ENCODE measurements around the gene PTPRCAP. TPM values are rescaled to one million over a fixed set of nuclear protein-coding genes. Genes with fewer than 3 reads are reported as not detected.
A peak's percentile ranks its signal among the peaks of the same experiment; 100 is the strongest.

Gene PTPRCAP
- total and polyA plus RNA-seq, 10 of the 15 experiments (the other 5 are each of a cell fraction or from before 2014, with no cell fraction given), result 4.7 to 266 (median 125) TPM

- H4K20me1 ChIP-seq (ENCODE audit: control insufficient read depth, insufficient read depth), result no peaks in the 10 kb centered on the region
- no peaks in the 10 kb centered on the region for H3K27me3 ChIP-seq (replicated peaks in 1 of 2; ENCODE audit: control insufficient read depth in 2 of 2, insufficient read depth in 2 of 2, low read length in 1 of 2)
- no peak overlapping the region for H2AFZ ChIP-seq (ENCODE audit: control insufficient read depth, low read depth, low read length)
- 65% methylated on average over 21 of the region's 21 CpGs for WGBS (ENCODE audit: insufficient coverage, insufficient replicate concordance, low lambda C conversion rate, missing lambda C conversion rate)
- no peak for TF ChIP-seq NR2F1 (conservative IDR thresholded peaks at IDR 0.05)
- TF ChIP-seq EGR1 (IDR thresholded peaks at IDR 0.05; ENCODE audit: borderline replicate concordance in 1 of 2, low read depth in 2 of 2, low read length in 2 of 2), result no peak
- TF ChIP-seq CREM (IDR thresholded peaks at IDR 0.05; ENCODE audit: low read depth), result no peak
- TF ChIP-seq POLR2A (IDR thresholded peaks at IDR 0.05; ENCODE audit: low read depth, low read length), result 0 out of 2 replicates have a peak, but pooled peaks have one; percentile 6
- CTCF ChIA-PET, result no interaction called here
- RAD21 ChIA-PET (ENCODE audit: unreplicated experiment), result no interaction called here
- in situ Hi-C loops (cut with MboI) (no loop called here), intact Hi-C loops (cut with micrococcal nuclease; ENCODE audit: unreplicated experiment) (no loop called here)
- SMC1A ChIA-PET (ENCODE audit: uncharacterized antibody, unreplicated experiment), result no interaction called here
- DNase-seq (ENCODE audit: low read depth, low spot score) (no peak), FAIRE-seq (no peak), ATAC-seq (no peak)
- H3K4me2 ChIP-seq (ENCODE audit: control insufficient read depth, insufficient read depth), result no peak overlapping the region
- BruUV-seq (replicated peaks), result no TSS peak
- no peak overlapping the region for H3K9ac ChIP-seq (ENCODE audit: control insufficient read depth, insufficient read depth, low read length)
- H3K9me3 ChIP-seq (replicated peaks; ENCODE audit: control insufficient read depth, insufficient read depth, low read length), result no peaks in the 10 kb centered on the region
- H3K36me3 ChIP-seq (ENCODE audit: control insufficient read depth in 2 of 2, insufficient read depth in 2 of 2, low read length in 1 of 2), result no peaks in the 10 kb centered on the region
- H3K4me3 ChIP-seq, result no peak overlapping the region
- H3K4me1 ChIP-seq (ENCODE audit: control insufficient read depth, insufficient read depth, low read length), result peaks cover 6% of the 10 kb centered on the region
- H3K79me2 ChIP-seq (ENCODE audit: control insufficient read depth, insufficient read depth, low read length), result no peaks in the 10 kb centered on the region
- no peak overlapping the region for H3K27ac ChIP-seq (ENCODE audit: control insufficient read depth, insufficient read depth)
- POLR2A ChIA-PET, result no interaction called here
Measured at GRCh38 chr11:67453816-67454732, 16.6 kb upstream of the PTPRCAP start.

DNA sequence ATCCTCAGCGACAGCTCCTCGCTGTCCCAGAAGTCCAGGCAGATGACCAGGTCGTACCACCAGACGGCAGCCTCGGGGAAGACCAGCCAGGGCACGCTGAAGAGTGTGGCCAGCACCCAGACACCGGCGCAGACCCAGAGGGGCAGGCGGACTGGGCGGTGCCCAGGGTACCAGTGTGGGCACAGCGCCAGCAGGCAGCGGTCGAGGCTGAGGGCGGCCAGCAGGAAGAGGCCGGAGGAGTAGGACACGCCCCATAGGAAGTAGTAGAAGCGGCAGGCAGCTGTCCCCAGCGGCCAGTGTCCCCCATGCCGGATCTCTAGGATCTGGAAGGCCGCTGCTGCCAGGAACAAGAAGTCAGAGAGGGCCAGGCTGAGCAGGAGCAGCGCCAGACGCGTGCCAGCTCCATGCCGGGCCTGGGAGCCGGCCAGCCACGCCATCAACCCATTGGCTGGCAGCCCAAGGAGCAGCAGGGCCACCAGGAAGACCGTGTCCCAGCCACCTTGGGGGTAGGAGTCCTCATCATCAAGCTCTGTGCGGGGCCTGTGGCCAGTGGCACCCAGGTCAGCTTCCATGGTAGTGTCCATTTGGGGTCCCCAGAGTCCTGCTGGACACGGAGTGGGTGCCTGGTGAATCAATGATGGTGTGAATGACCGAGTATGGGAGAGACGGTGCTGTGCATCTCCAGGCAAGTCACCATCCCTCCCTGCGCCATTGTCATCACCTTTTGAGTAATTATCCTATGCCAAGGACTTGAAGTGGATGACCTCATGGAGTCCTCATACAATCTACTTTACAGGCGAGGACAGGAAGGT lies 14.9 kb upstream of the PTPRCAP start, which contains the start of gene GPR152:
Gene GPR152 (minus strand): TSS at position 589 of the 812 bp plus-strand sequence. CDS start 5 bp downstream, at position 584.
- no peak within 1 kb of the TSS for H2AFZ ChIP-seq (ENCODE audit: control insufficient read depth, low read depth, low read length)
- no peaks in the 10 kb centered on the region for H3K27me3 ChIP-seq (replicated peaks in 1 of 2; ENCODE audit: control insufficient read depth in 2 of 2, insufficient read depth in 2 of 2, low read length in 1 of 2)
- ChIA-PET RAD21 (ENCODE audit: unreplicated experiment) (no interaction called here), POLR2A (interaction anchor here (1.6 kb wide), 1 partner anchor 8 kb away, joined by 6 read pairs; no protein-coding TSS in a partner anchor), SMC1A (ENCODE audit: uncharacterized antibody, unreplicated experiment) (interaction anchor here (1.2 kb wide), 1 partner anchor 55 kb away, joined by 4 read pairs; no protein-coding TSS in a partner anchor), CTCF (no interaction called here)
- H3K9ac ChIP-seq (ENCODE audit: control insufficient read depth, insufficient read depth, low read length), result no peak within 1 kb of the TSS
- no peak within 1 kb of the TSS for H3K4me2 ChIP-seq (ENCODE audit: control insufficient read depth, insufficient read depth)
- H3K79me2 ChIP-seq (ENCODE audit: control insufficient read depth, insufficient read depth, low read length), result no peaks in the 10 kb centered on the region
- DNase-seq (ENCODE audit: low read depth, low spot score) (no peak), FAIRE-seq (no peak), ATAC-seq (no peak)
- no peak within 1 kb of the TSS for H3K4me3 ChIP-seq
- intact Hi-C loops (cut with micrococcal nuclease; ENCODE audit: unreplicated experiment) (no loop called here), in situ Hi-C loops (cut with MboI) (no loop called here)
- no peaks in the 10 kb centered on the region for H3K9me3 ChIP-seq (replicated peaks; ENCODE audit: control insufficient read depth, insufficient read depth, low read length)
- H3K27ac ChIP-seq (ENCODE audit: control insufficient read depth, insufficient read depth), result no peak within 1 kb of the TSS
- no peaks in the 10 kb centered on the region for H3K36me3 ChIP-seq (ENCODE audit: control insufficient read depth in 2 of 2, insufficient read depth in 2 of 2, low read length in 1 of 2)
- WGBS (ENCODE audit: insufficient coverage, insufficient replicate concordance, low lambda C conversion rate, missing lambda C conversion rate), result 74% methylated on average over 33 of the region's 33 CpGs
- peaks cover 2% of the 10 kb centered on the region for H3K4me1 ChIP-seq (ENCODE audit: control insufficient read depth, insufficient read depth, low read length)
- BruUV-seq (replicated peaks), result no TSS peak
- H4K20me1 ChIP-seq (ENCODE audit: control insufficient read depth, insufficient read depth), result no peaks in the 10 kb centered on the region
- TF ChIP-seq EZH2 (IDR thresholded peaks at IDR 0.05; ENCODE audit: borderline replicate concordance, control insufficient read depth, low read depth, low read length) (no peak), NBN (IDR thresholded peaks at IDR 0.05) (no peak), NFXL1 (IDR thresholded peaks at IDR 0.05; ENCODE audit: borderline replicate concordance) (no peak), ETV6 (conservative IDR thresholded peaks at IDR 0.05 in 1 of 2, IDR thresholded peaks at IDR 0.05 in 1 of 2; ENCODE audit: borderline replicate concordance in 1 of 2, low read depth in 1 of 2) (no peak), SREBF1 (IDR thresholded peaks at IDR 0.05; ENCODE audit: low read length) (no peak), CEBPB (IDR thresholded peaks at IDR 0.05; ENCODE audit: borderline replicate concordance in 1 of 2, low read depth in 2 of 2, low read length in 2 of 2) (no peak), NFYA (IDR thresholded peaks at IDR 0.05; ENCODE audit: borderline replicate concordance, low read depth, low read length) (no peak)
- TF ChIP-seq, protein P1, sequence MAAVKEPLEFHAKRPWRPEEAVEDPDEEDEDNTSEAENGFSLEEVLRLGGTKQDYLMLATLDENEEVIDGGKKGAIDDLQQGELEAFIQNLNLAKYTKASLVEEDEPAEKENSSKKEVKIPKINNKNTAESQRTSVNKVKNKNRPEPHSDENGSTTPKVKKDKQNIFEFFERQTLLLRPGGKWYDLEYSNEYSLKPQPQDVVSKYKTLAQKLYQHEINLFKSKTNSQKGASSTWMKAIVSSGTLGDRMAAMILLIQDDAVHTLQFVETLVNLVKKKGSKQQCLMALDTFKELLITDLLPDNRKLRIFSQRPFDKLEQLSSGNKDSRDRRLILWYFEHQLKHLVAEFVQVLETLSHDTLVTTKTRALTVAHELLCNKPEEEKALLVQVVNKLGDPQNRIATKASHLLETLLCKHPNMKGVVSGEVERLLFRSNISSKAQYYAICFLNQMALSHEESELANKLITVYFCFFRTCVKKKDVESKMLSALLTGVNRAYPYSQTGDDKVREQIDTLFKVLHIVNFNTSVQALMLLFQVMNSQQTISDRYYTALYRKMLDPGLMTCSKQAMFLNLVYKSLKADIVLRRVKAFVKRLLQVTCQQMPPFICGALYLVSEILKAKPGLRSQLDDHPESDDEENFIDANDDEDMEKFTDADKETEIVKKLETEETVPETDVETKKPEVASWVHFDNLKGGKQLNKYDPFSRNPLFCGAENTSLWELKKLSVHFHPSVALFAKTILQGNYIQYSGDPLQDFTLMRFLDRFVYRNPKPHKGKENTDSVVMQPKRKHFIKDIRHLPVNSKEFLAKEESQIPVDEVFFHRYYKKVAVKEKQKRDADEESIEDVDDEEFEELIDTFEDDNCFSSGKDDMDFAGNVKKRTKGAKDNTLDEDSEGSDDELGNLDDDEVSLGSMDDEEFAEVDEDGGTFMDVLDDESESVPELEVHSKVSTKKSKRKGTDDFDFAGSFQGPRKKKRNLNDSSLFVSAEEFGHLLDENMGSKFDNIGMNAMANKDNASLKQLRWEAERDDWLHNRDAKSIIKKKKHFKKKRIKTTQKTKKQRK (IDR thresholded peaks at IDR 0.05; ENCODE audit: low read depth, low read length), result no peak

Data from GM12878 (cell line).